Measurements from ENCODE around the gene AGO3.
"Not testable (repeated sequence)": the region's sequence is repeated elsewhere in the genome, so short reads cannot be mapped to it uniquely, and the experiment has no call there.

Gene AGO3

GRCh38 chr1:35930593-35931445 is at the start of gene AGO3:
TSS of gene AGO3 (plus strand) at chr1:35931105. CDS start at chr1:35931427, 322 bp downstream.
- peak; percentile 87 for DNase-seq

GRCh38 chr1:35881850-35882273 is 49.0 kb upstream of the AGO3 start:
- no peak for DNase-seq

GRCh38 chr1:35882586-35882944 is 48.3 kb upstream of the AGO3 start:
- DNase-seq, result no peak

- peak; percentile 97 for DNase-seq
These were observed 47.8 kb upstream of the AGO3 start, which contains the start of gene AGO1 for GRCh38 chr1:35882945-35883634. TSS of gene AGO1 (plus strand) at chr1:35883209. CDS start at chr1:35883422, 213 bp downstream.

- peak; percentile 61 for DNase-seq
These were observed 47.2 kb upstream of the AGO3 start for GRCh38 chr1:35883635-35884101.

DNA sequence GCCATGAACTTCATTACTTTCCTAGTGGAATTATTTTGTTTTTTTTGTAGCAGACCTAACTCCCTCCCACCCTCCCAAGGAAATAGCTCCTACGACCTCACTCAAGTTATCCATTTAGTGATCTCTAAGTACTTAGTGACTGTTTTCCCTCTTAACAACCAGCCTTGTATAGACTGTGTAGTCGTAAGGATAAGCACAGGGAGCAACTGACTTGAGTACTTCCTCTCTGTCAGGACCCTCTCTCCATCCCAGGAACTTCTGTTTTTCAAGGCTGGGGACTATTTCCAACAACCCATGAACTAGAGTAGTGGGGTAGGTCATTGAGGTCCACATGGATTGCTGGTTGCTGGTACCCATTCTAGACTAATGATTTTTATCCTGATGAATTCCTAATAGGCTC is 46.0 kb upstream of the AGO3 start:
- no peak for DNase-seq

GRCh38 chr1:35885961-35886558 is 44.8 kb upstream of the AGO3 start:
- DNase-seq, result no peak

GRCh38 chr1:35886577-35887431 is 44.1 kb upstream of the AGO3 start:
- no peak for DNase-seq

GRCh38 chr1:35887508-35887907 is 43.4 kb upstream of the AGO3 start:
- no peak for DNase-seq

DNA sequence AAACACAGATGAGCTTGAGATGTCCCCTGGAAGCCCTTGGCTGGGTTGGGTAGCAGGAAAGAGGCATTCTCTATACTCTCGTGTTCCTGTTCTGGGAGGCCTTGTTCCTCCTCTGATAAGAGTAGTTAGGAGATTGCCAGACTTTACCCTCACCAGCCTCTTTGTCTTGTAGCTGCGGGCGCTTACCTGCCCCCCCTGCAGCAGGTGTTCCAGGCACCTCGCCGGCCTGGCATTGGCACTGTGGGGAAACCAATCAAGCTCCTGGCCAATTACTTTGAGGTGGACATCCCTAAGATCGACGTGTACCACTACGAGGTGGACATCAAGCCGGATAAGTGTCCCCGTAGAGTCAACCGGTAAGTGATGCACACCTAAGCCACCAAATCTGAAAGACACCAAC is 42.6 kb upstream of the AGO3 start:
- DNase-seq, result no peak

GRCh38 chr1:35888981-35889380 is 41.9 kb upstream of the AGO3 start:
- not testable (repeated sequence) for DNase-seq

DNA sequence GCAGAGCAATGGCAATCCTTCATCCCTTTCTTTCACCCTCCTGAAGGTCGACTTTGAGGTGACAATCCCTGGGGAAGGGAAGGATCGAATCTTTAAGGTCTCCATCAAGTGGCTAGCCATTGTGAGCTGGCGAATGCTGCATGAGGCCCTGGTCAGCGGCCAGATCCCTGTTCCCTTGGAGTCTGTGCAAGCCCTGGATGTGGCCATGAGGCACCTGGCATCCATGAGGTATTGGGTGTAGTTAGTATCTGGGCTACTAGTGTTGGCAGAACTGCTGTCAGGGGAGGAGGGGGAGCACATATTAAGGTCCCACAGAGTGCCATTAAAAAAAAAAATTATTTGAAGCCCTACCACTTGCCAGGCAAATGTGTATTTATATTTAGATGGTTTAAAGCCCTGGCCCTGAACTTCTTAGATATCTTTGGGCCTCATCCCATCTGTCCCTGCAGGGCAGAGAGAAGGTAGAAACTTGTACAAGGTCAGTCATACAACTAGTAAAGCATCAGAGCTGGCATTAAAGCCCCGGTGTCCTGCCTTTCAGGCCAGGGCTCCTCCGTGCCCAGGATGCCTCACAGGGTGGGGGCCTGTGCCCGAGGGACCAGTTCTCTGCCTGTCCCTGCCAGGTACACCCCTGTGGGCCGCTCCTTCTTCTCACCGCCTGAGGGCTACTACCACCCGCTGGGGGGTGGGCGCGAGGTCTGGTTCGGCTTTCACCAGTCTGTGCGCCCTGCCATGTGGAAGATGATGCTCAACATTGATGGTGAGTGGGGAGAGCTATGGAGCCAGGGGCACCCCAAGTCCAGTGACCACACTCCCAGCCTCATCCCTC is 37.6 kb upstream of the AGO3 start:
- no peak for DNase-seq

DNA sequence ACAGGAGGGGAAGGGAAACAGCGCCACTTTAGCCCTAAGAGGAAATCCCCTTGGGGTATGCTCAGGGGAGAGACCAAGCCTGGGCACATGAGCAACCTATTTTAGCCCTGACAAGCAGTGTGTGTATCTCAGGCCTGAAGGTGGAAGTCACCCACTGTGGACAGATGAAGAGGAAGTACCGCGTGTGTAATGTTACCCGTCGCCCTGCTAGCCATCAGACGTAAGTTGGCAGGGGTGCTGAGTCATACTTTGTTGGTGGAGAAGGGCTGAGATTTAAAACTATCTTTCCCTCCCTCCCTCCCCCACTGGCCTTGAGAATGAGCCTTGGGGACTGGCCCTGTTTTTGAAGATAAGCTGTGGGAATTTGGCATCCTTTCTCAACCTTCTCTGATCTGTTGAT is 36.7 kb upstream of the AGO3 start:
- DNase-seq, result no peak

DNA sequence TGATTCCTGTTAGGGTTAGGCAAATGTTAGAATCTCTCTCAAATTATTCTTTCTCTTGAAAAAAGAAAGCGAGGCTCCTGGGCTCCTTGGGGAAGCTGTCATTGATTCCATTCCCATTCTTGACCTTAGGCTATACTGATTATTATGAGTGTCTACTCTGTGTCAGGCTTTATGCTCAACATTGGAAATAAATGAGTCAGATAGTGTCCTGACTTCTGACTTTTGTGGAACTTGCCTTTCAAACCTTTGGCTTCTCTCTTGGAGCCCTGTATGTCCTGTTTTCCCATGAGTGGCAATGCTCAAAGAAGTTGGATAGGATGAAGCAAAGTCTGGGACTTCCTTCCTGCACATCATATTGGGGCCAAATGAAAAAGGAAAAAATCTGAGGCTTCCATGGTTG is 36.2 kb upstream of the AGO3 start:
- no peak for DNase-seq

- no peak for DNase-seq
These were observed 31.0 kb upstream of the AGO3 start for GRCh38 chr1:35899941-35900340.

- DNase-seq, result no peak
These were observed 29.7 kb upstream of the AGO3 start for GRCh38 chr1:35901235-35901634.

DNA sequence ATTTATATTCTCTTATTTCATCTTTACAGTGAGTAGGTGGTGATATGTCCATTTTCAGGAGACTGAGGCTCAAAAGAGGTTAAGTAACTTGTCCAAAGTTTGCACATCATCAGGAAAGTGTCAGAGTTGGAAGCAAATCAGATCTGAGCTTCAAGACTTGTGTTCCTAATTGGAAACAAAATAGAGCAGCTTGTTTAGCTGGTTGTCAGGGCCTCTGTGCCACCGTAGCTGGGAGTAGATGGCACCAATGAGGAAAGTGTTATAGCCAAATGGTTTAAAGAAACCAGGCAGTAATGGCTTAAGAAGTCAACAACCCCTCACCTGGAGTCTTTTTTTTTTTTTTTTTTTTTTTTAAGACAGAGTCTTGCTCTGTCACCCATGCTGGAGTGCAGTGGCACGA is 28.2 kb upstream of the AGO3 start:
- no peak for DNase-seq

- no peak for DNase-seq
These were observed 16.2 kb upstream of the AGO3 start for GRCh38 chr1:35914717-35915116.

- no peak for DNase-seq
These were observed 15.2 kb upstream of the AGO3 start for GRCh38 chr1:35915693-35916092.

DNA sequence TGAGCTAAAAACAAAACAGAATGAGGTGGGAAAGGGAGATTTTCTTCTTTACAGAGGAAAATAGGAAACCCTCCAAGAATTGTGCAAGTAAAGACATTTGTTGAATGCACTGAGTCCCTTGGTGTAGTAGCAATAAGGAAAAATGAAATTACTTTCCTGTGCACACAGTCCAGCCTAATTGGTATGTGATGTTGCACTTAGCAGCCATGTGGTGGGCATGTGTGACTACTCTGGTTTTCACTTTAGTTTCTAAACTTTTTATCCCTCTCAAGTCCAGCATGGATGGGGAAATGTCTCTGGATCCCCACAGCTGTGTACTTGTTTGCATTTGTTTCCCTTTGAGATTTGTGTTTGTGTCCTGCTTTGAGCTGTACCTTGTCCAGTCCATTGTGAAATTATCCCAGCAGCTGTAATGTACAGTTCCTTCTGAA is 7.1 kb upstream of the AGO3 start:
- no peak for DNase-seq

GRCh38 chr1:35924838-35925237 is 6.1 kb upstream of the AGO3 start:
- no peak for DNase-seq

- no peak for DNase-seq
These were observed 5.2 kb upstream of the AGO3 start for GRCh38 chr1:35925741-35926140.

All from CD4-positive, alpha-beta T cell treated with Interleukin-6 for 4 hours (primary cell).